Left colon (tissue), 2 donors: ENCODE measurements around the gene ESPN. TPM values are rescaled to one million over a fixed set of nuclear protein-coding genes. Genes with fewer than 3 reads are reported as not detected.
"Not testable (repeated sequence)": the region's sequence is repeated elsewhere in the genome, so short reads cannot be mapped to it uniquely, and the experiment has no call there.

Experiments
- ATAC-seq: fragments of 200-7000 bp; cut with Tn5 transposase; one replicate; pipeline ENCODE4 v1.9.1; 2020; ENCODE audit warnings: mild to moderate bottlenecking, moderate library complexity
- DNase-seq, 2 donors: peaks; one replicate each; pipeline ENCODE4 v3.0.0-alpha.2; 2020
- intact Hi-C, 2 donors: fragments of 100-400 bp; cut with DNase I in 1 of 2; cut with micrococcal nuclease in 1 of 2; formaldehyde crosslinking; loops; one replicate each; pipeline versions ENCODE4 v1.11.2 to v1.14.0; 2022; cut with DNase I, micrococcal nuclease
- total RNA-seq, 2 donors: library from RNA; stranded (reverse); fragmentation: NEBNext Ultra II Directional; extraction: Animal tissue kit (Norgen Biotek cat#: 25700); gene quantifications; one replicate each; pipeline ENCODE4 v1.2.1, GENCODE V29; 2021
- donor health status: DM: no; HTN: no; CAD: no.
- donor health status: DM: yes; HTN: yes; CAD: no.

ESPN gene
- total RNA-seq, 2 donors from 2014 or later = 100 to 152 TPM

- DNase-seq (peak; percentile 56 to 87), ATAC-seq (peak; percentile 34)
- intact Hi-C loops = no loop called here
Measured at GRCh38 chr1:6423321-6423999, 1.1 kb upstream of the ESPN start.

- DNase-seq = no peak
- intact Hi-C loops = no loop called here
- no peak for ATAC-seq
Measured at GRCh38 chr1:6424000-6424565, 493 bp upstream of the ESPN start.

GRCh38 chr1:6425658-6426057 lies 1.1 kb downstream of the ESPN start:
- DNase-seq (no peak), ATAC-seq (no peak)
- intact Hi-C loops = no loop called here

- peak; percentile 20 for ATAC-seq
- intact Hi-C loops = no loop called here
- DNase-seq = no peak
Measured at GRCh38 chr1:6426277-6426971, 1.8 kb downstream of the ESPN start.

DNA sequence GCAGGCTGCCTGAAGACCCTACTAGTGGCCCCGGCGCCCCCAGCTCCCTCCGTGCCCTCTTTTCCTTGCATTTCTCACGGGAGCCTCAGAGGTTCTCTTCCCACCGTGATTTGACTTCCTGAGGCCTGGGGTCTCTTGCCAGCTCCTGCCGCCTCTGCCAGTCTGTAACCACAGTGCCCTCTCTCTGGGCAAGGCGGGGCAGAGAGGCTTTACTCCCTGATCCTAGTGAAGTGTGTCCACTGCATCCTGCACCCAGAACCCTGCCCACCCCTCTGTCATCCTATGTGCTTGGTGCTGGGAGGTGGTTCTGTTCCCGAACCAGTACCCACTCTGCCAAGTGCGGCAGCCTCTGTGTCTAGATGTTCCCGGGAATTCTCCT lies 2.4 kb downstream of the ESPN start:
- ATAC-seq (no peak), DNase-seq (no peak)
- intact Hi-C loops = no loop called here

DNA sequence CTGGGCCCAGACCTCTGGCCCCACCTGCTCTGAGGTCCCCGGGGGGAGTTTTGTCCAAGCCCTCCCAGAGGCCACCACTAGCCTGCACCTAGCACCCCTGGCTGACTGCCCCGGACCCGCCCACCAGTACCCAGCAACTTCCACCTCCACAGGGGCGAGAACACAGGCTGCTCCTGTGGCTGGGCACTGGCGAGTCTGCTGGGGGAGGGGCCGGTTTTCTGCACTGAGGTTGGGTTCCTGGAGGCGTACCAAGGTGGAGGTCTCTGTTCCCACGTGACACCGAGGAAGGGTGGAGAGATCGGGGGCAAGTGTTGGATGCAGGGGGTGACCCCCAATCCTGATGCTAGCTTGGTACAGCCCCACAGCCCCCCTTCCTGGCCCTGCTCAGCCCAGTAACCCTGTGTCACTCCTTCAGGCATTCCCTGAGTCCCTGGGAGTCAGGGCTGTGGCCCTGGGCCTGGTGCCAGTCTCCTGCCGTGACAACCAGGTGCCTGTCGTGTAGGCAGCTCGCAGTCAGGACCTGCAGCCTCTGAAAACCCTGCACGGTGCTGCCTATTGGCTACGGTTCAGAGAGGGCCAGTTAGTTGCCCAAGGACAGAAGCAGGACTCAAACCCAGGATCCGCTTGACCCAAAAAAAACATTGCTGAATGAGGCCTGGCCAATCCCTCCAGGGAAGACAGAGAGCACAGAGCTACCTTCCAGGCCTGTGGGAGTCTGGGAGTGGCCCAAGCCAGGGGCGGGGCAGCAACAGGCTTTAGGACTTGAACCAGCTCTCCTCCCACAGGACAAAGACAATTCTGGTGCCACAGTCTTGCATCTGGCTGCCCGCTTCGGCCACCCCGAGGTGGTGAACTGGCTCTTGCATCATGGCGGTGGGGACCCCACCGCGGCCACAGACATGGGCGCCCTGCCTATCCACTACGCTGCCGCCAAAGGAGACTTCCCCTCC lies 3.1 kb downstream of the ESPN start:
- intact Hi-C loops = no loop called here
- ATAC-seq = peak; percentile 68
- peak; percentile 71 for DNase-seq

DNA sequence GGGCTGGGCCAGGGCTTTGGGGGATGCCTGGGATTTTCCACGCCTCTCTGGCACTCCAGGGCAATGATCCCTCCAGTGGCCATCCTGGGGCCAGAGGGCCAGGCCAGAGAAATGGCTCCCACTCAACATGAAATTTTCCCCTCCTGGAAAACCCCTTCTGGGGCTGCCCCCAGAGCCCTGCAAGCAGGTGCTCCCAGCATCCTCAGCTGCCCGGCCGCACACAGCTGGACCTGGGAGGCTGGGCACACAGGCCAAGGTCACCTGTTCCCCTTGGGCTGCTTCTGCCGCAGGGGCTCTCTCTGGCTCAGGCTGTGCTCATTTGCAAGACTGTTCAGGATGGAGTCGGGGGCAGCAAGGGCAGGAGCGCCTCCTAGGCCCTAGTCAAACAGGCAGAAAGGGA lies 3.9 kb downstream of the ESPN start:
- intact Hi-C loops = not testable (repeated sequence)

DNA sequence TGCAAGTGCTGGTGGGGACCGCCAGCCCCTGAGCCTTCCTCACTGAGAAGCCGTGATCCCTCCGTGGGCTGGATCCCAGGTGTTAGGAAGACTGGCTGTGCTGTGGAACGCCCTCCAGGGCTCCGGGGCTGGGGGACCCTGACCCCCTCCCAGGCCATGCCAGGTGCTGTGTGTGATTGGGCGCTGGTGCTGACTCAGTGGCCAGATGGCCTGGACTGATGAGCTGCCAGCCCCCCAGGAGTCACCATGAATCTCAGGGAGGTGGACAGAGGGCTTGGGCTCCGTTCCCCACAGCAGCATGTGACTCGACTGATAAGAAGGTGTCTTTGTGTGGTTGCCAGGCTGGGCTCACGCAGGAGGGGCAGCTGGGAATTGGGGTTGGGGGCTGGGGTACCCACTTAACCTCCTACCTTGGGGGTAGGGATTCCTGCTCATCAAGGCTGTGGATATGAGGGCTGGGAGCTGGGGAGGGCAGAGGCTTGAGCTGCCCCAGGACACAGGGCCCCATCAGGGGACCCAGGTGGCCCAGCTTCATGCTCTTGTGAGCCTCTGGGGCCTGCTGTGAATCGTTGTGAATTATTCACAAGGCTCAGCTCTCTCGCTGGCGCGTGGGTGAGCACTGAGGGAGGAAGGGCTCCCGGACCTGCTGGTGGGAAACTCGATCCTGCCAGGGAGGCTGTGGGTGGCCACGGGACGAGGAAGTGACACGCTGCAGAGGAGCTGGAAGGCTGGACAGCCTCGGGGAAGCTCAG lies 5.3 kb downstream of the ESPN start:
- ATAC-seq, intact Hi-C loops, DNase-seq: not testable (repeated sequence)

More for the DNA sequence above, 3.9 kb downstream of the ESPN start:
- DNase-seq, ATAC-seq: not testable (repeated sequence)

DNA sequence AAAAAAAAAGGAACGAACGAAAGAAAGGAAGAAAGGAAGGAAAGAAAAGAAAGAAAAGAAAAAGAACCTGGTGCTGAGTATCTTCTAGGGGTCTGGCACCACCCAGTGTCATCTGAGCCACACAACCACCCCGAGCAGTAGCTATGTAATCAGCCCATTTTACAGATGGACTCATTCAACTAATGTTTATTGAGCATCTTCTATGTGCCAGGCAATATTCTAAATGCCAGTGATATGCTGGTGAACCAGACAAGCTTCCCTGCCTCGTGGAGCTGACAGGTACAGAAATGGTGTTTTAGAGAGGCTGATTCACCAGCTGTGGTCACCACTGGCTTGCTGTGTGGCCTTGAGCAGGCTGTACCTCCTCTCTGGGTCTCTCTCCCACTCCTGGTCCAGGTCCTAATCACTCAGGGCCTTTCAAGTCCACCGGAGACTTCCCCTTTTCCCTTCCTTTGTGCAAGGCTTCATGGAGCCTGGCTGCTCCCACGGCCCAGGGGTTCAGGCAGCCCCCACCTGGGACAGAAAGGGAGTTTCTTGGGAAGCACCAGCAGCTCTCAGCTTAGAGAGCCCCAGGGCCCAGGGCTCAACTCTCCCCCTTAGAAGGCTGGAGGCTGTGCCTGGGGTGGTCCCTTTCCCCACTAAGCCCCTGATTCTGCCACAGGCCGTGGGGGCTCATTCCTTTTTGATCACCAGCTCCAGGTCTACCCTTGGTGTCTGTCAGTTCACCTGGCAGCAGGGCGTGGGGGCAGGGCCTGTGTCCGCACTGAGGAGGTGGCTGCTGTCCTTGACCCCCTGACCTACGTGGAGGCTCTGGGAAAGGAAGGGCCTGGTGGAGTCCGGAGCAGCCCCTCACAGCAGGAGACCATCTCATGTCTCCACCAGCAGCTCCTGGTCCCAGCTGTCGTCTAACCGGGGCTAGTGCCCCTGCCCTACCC lies 7.3 kb downstream of the ESPN start:
- ATAC-seq, intact Hi-C loops, DNase-seq: not testable (repeated sequence)

DNA sequence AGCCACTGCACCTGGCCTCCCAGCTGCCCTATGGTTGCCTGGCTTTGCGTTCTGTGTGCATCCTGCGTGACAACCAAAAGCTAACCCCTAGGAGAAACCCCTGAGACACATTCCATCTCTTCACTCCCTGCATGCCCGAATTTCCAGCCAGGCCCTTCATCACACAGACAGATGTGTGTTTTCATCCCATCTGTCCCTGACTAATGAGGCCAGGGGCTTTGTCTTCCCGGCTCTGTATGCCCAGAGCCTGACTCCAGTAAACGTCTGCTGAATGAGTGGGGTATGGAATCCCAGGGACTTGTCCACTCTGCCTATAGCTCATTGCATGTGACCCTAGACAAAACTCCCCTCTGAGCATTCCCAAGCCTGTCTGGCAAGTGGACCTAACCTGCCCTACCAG lies 9.6 kb downstream of the ESPN start:
- DNase-seq = no peak
- no peak for ATAC-seq
- intact Hi-C loops = no loop called here

DNA sequence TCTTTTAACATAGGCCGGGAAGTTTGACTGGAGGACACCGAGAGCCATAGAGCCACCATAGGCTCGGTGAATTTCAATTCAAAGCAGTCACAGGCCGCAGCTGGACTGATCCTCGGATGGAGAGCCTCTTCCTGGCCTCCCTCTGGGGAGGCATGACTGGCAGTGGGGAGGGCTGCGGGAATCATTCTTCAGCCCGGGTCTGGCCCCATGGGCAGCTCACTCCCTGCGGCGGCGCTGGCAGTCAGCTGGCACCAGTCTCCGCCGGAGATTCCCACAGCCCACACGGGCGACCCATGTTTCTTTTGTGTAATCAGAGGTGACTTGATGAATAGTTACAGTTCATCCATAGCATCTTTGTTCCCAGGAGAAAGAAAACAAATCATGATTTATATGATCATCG lies 10.6 kb downstream of the ESPN start:
- DNase-seq (no peak), ATAC-seq (no peak)
- intact Hi-C loops = no loop called here

GRCh38 chr1:6435547-6435946 lies 11.0 kb downstream of the ESPN start:
- ATAC-seq (no peak), DNase-seq (no peak)
- intact Hi-C loops = no loop called here

- intact Hi-C loops, DNase-seq, ATAC-seq: not testable (repeated sequence)
Measured at GRCh38 chr1:6436277-6436676, 11.7 kb downstream of the ESPN start.

GRCh38 chr1:6437012-6437700 lies 12.6 kb downstream of the ESPN start:
- DNase-seq = not testable (repeated sequence)

DNA sequence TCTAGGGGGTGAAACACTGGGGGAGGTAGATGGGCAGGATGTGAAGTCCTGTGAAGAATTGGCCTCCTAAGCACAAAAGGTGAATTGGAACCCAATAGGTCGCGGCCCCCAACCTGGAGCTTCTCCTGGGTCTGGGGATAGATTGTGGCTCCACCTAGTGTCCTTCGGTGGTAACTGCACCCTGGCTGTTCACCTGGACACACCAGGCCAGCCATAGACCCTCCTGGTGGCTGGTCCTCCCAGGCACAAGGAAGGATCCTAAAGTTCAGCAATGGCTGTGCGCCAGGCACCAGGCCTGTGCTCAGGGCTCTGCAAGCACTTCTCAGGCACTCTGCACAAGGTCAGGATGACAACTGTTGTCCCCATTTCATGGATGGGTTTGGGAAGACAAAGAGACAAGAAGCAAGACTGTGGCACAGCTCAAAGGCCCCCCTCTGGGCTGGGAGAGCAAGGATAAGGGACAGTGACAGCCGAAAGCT lies 13.5 kb downstream of the ESPN start:
- ATAC-seq (peak; percentile 43), DNase-seq (peak in 1 of 2 donors; percentile 71)
- intact Hi-C loops = no loop called here

More at GRCh38 chr1:6437012-6437700, 12.6 kb downstream of the ESPN start:
- peak; percentile 28 for ATAC-seq
- intact Hi-C loops = not testable (repeated sequence)
